A172 (cell line): ENCODE measurements around the gene CIP2A. TPM values are rescaled to one million over a fixed set of nuclear protein-coding genes. Genes with fewer than 3 reads are reported as not detected.

Experiments used
- DNase-seq: peaks from one replicate; pipeline ENCODE4 v3.0.0-alpha.2; 2015; ENCODE audit warnings: low spot score
- total RNA-seq: library from RNA; depleted of rRNA; stranded (reverse); fragments of >200 nt; shearing (Covaris generic); gene quantifications from 2 replicates; pipeline ENCODE4 v1.2.3, GENCODE V29; 2014; rRNA removed

CIP2A gene
- total RNA-seq, 1 experiment from 2014 or later, result 75.9 TPM

GRCh38 chr3:108511055-108511454, 78.2 kb downstream of the CIP2A start:
- no peak for DNase-seq

- no peak for DNase-seq
These were observed 78.7 kb downstream of the CIP2A start, which contains the start of gene MYH15 for GRCh38 chr3:108510496-108510895. Gene MYH15 (minus strand): TSS chr3:108510596. CDS start chr3:108510530, 66 bp downstream.

- no peak for DNase-seq
These were observed 79.4 kb downstream of the CIP2A start for GRCh38 chr3:108509871-108510270.

- no peak for DNase-seq
These were observed 80.0 kb downstream of the CIP2A start for GRCh38 chr3:108509263-108509662.

- DNase-seq, result no peak
These were observed 81.3 kb downstream of the CIP2A start for GRCh38 chr3:108507902-108508301.

- no peak for DNase-seq
These were observed 83.4 kb downstream of the CIP2A start for GRCh38 chr3:108505811-108506210.

GRCh38 chr3:108503722-108504121, 85.5 kb downstream of the CIP2A start:
- DNase-seq, result no peak

GRCh38 chr3:108501535-108501934, 87.7 kb downstream of the CIP2A start:
- no peak for DNase-seq

- DNase-seq, result no peak
These were observed 88.5 kb downstream of the CIP2A start for GRCh38 chr3:108500728-108501127.

Other genes starting within 250 kb of the CIP2A start
- 1.7 and 2.0 TPM in 2 replicates for gene MYH15, start 78.8 kb downstream of the CIP2A start, total RNA-seq
- gene DZIP3, start 284 bp upstream of the CIP2A start, total RNA-seq, result 19.4 and 19.8 TPM in 2 replicates
- not detected in 2 replicates for gene RETNLB, start 168.0 kb upstream of the CIP2A start, total RNA-seq
- not detected in 2 replicates for gene TRAT1, start 233.3 kb upstream of the CIP2A start, total RNA-seq